Ishikawa (cell line): ENCODE results near the gene SH2D2A.

Experiments
- CEBPB ChIP-seq: IDR thresholded peaks from 2 replicates; pipeline ENCODE4 v1.6.1; 2012
- CREB1 ChIP-seq: IDR thresholded peaks from 2 replicates; pipeline ENCODE4 v1.6.1; 2012; ENCODE audit warnings: low read depth
- EGR1 ChIP-seq: IDR thresholded peaks from 2 replicates; pipeline ENCODE4 v1.6.1; 2012
- EP300 ChIP-seq: IDR thresholded peaks from 2 replicates; pipeline ENCODE4 v1.6.1; 2012; ENCODE audit warnings: borderline replicate concordance
- FOXM1 ChIP-seq: IDR thresholded peaks from 2 replicates; pipeline ENCODE4 v1.6.1; 2012; ENCODE audit warnings: low read depth, borderline replicate concordance
- NFIC ChIP-seq: IDR thresholded peaks from 2 replicates; pipeline ENCODE4 v1.6.1; 2012
- RAD21 ChIP-seq: IDR thresholded peaks from 2 replicates; pipeline ENCODE4 v1.6.1; 2012; ENCODE audit warnings: low read depth
- TAF1 ChIP-seq: IDR thresholded peaks from 2 replicates; pipeline ENCODE4 v1.6.1; 2012; ENCODE audit warnings: low read depth, mild to moderate bottlenecking
- TCF12 ChIP-seq: IDR thresholded peaks from 2 replicates; pipeline ENCODE4 v1.6.1; 2012; ENCODE audit warnings: low read depth
- TEAD4 ChIP-seq: IDR thresholded peaks from 2 replicates; pipeline ENCODE4 v1.6.1; 2012
- YY1 ChIP-seq: IDR thresholded peaks from 2 replicates; pipeline ENCODE4 v1.6.1; 2012; ENCODE audit warnings: low read depth
- ZBTB7A ChIP-seq: IDR thresholded peaks from 2 replicates; pipeline ENCODE4 v1.6.1; 2012; ENCODE audit warnings: low read depth
- TF ChIP-seq, protein P1 (sequence below): IDR thresholded peaks from 2 replicates; pipeline ENCODE4 v1.6.1; 2012; ENCODE audit warnings: low read depth, mild to moderate bottlenecking
- TF ChIP-seq, protein P2 (sequence below): IDR thresholded peaks from 2 replicates; pipeline ENCODE4 v1.6.1; 2012
- TF ChIP-seq, protein P3 (sequence below): IDR thresholded peaks from 2 replicates; pipeline ENCODE4 v1.6.1; 2012

SH2D2A gene

DNA sequence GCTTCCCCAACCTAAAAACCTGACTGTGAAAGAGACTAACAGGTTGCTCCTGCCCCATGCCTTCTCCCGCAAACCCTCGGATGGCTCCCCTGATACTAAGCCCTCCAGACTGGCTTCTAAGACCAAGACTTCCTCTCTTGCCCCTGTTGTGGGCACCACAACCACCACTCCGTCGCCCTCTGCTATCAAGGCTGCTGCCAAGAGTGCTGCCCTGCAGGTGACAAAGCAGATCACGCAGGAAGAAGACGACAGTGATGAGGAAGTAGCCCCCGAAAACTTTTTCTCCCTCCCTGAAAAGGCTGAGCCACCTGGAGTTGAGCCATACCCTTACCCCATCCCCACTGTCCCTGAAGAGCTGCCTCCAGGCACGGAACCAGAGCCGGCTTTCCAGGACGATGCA lies 30.0 kb downstream of the SH2D2A start:
- TF ChIP-seq TAF1: no peak
- no peak for TF ChIP-seq EP300
- TF ChIP-seq YY1: no peak
- TF ChIP-seq, protein P1, sequence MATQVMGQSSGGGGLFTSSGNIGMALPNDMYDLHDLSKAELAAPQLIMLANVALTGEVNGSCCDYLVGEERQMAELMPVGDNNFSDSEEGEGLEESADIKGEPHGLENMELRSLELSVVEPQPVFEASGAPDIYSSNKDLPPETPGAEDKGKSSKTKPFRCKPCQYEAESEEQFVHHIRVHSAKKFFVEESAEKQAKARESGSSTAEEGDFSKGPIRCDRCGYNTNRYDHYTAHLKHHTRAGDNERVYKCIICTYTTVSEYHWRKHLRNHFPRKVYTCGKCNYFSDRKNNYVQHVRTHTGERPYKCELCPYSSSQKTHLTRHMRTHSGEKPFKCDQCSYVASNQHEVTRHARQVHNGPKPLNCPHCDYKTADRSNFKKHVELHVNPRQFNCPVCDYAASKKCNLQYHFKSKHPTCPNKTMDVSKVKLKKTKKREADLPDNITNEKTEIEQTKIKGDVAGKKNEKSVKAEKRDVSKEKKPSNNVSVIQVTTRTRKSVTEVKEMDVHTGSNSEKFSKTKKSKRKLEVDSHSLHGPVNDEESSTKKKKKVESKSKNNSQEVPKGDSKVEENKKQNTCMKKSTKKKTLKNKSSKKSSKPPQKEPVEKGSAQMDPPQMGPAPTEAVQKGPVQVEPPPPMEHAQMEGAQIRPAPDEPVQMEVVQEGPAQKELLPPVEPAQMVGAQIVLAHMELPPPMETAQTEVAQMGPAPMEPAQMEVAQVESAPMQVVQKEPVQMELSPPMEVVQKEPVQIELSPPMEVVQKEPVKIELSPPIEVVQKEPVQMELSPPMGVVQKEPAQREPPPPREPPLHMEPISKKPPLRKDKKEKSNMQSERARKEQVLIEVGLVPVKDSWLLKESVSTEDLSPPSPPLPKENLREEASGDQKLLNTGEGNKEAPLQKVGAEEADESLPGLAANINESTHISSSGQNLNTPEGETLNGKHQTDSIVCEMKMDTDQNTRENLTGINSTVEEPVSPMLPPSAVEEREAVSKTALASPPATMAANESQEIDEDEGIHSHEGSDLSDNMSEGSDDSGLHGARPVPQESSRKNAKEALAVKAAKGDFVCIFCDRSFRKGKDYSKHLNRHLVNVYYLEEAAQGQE: no peak

DNA sequence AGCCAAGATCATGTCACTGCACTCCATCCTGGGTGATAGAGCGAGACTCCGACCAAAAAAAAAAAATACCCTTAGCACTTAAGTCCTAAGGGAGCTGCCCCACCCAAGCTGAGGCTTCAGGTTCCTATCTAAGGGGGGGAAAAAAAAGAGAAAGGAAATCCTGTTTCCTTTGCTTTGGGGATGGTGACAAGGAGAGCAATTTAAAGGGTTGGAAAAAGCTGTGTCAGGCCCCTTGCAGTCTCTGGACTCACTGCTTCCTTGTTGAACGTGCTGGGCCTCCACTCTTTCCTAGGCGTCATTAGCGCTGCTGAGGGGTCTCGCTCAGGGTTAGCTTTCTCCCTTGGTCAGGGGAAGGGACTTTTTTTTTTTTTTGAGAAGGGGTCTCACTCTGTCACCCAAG lies 31.2 kb downstream of the SH2D2A start:
- no peak for TF ChIP-seq YY1
- TF ChIP-seq, protein P2, sequence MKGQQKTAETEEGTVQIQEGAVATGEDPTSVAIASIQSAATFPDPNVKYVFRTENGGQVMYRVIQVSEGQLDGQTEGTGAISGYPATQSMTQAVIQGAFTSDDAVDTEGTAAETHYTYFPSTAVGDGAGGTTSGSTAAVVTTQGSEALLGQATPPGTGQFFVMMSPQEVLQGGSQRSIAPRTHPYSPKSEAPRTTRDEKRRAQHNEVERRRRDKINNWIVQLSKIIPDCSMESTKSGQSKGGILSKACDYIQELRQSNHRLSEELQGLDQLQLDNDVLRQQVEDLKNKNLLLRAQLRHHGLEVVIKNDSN: no peak
- no peak for TF ChIP-seq EP300
- TF ChIP-seq FOXM1: no peak
- no peak for TF ChIP-seq EGR1
- TF ChIP-seq TAF1: no peak
- TF ChIP-seq, protein P1: no peak

DNA sequence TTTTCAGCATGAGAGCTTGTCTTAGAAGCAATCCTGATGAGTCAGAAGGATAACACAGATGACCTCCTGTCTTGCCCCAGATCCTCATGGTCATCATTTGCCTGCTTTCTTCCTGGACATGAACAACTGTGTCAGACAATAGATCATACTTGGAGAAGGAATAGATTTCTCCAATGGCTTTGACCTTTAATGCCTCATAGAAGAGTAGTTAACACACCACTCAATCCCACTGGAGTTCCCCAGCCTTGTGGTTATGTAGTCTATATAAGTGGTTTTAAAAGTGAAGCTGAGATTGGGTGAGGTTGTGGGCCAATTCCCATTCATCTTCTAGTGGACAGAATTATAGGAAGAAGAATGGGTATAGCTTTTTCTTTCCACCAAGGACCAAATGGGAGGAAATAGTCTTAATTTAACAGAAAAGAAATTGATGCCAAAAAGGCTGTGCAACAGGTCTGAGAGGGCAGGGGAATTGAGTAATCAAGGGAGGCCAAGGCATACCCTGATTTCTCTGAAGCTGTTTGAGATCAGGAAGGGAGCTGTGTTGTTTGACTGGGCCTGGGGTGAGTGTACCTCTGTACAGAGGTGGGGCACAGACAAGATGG lies 35.0 kb downstream of the SH2D2A start:
- no peak for TF ChIP-seq CREB1
- no peak for TF ChIP-seq TCF12
- TF ChIP-seq, protein P1: no peak
- TF ChIP-seq EGR1: no peak

DNA sequence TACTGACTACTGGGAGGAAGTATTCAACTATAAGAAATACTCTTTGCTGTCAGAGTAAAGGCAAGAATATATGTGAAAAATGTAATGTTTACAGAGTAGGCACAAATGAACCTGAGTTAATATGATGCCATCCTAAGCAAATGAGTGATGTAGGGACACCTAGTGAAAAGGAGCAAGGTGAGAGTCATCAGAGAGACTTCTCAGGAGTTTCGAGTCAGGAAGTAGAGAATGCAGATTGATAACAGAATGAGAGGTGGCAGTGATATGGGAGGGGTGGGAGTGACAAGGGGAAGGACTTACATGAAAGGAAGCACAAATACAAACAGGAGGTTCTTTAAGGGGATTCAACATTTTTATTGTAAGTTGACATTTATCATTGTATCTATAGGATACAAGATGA lies 39.1 kb downstream of the SH2D2A start:
- TF ChIP-seq CREB1 (no peak), ZBTB7A (no peak), YY1 (no peak), TAF1 (no peak), EGR1 (no peak), FOXM1 (no peak), TEAD4 (no peak), TCF12 (no peak), RAD21 (no peak), CEBPB (no peak), EP300 (no peak), NFIC (no peak)
- TF ChIP-seq, protein P3, sequence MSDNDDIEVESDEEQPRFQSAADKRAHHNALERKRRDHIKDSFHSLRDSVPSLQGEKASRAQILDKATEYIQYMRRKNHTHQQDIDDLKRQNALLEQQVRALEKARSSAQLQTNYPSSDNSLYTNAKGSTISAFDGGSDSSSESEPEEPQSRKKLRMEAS: no peak
- TF ChIP-seq, protein P2: no peak
- TF ChIP-seq, protein P1: no peak
